HG02884 (cell line): ENCODE results near the gene MAN1A2.
"Not testable (repeated sequence)": the region's sequence is repeated elsewhere in the genome, so short reads cannot be mapped to it uniquely, and the experiment has no call there.

ENCODE experiments used
- ATAC-seq: cut with Tn5 transposase; IDR thresholded peaks from one replicate; pipeline ENCODE4 v1.9.1; 2021; ENCODE audit warnings: mild to moderate bottlenecking, moderate library complexity; ENCODE audit not compliant: unreplicated experiment

The MAN1A2 gene

DNA sequence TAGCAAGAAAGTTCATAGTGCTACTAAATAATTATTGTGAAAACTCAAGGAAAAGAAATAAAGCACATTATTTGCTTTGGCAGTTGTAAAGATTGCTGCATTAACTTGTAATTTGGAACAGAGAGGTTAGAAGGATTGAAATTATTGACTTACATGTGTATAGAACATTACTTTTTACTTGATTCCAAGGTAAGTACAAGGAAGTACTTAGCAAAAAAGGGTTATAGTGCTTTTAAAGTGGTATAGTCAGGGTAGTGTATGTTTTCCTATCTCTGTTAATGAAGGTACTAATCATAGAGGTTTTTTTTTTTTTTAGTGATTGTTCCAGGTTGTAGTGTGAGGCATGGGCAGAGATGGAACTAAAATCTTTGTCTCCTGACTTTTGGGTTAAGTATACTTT, 29.4 kb downstream of the MAN1A2 start:
- no peak for ATAC-seq

DNA sequence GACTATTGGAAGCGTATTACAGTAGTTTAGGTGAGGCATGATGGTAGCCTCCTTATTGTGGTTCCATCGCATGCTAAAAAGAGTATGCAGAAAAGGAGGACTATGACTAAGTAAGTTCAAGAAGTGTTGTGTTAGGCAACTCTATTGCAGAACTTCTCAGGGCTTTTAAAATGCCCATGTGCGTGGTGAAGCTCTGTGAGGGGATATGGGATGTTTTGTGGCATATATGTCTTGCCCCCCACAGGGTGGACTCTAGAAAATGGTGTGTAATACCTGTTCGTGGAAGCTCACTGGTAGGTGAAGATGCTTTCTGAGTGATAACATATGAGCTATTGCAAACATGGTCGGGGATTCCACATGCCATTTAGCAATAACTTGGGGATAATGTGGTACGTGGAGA, 31.7 kb downstream of the MAN1A2 start:
- no peak for ATAC-seq

DNA sequence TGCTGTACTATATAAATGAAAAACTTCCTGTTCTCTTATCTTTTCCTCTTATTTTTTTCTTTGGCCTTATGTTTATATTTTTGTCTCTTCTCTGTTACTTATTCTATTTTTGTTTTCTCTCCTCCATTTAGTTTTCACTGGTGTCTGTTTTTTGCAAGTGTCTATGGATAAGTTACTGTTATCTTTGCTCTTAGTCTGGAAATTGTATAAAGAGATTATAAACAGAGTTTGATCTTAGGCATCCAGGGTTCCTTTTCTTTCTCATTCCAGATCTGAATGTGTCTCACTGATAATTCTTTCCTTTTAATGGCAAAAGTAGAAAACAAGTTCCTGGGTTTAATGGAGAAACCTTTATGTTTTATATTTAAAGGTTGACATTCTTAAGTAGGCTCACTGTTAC, 34.5 kb downstream of the MAN1A2 start:
- ATAC-seq: no peak

DNA sequence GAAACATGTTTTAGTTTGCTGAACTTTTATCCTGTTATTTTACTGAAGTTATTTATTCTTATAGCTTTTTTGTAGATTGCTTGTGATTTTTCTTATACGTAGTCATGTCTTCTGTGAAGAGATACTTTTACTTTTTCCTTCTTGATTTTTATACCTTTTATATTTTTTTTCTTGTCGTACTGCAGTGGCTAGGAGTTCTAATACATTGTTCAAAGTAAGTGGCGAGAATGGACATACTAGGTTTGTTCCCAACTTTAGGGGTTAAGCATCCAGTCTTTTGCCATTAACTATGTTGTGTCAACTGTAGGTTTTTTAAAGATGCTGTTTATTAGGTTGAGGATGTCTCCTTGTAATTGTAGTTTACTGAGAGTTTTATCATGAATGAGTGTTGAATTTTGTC, 36.3 kb downstream of the MAN1A2 start:
- no peak for ATAC-seq

DNA sequence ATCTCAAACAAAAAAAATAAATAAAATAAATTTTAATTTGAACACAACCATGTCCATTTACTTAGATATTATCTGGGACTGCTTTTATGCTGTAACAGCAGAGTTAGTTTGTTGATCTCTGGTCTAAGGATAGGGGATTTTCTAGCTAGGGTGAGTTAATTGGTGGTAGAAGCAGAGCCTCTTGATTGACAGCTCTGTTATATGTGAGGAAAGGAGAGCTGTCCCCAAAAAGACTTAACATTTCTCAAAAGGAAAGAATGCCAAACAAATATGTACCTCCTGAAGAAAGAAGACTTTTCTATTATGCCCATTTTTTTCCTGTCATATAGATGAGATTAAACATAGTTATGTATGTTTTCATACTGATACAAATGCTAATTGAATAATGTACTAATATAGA, 37.8 kb downstream of the MAN1A2 start:
- ATAC-seq: no peak

DNA sequence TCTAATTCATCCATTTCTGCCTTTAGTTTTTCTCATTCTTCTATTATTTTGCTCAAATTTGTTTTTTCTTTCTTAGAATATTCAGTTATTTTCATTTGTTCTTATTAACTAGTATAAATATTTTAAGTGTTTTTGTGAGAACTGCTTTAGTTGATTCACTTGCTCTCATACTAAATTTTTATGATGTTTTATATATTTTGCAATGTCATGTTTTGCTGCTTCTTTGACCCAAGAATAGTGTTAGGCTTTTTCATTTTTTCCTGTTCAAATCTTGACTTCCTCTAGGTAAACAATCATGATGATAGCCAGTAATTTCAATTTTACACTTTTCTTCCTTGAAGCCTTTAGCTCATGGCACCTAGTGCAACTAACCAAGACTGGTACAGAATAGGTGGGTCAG, 45.2 kb downstream of the MAN1A2 start:
- ATAC-seq: no peak

DNA sequence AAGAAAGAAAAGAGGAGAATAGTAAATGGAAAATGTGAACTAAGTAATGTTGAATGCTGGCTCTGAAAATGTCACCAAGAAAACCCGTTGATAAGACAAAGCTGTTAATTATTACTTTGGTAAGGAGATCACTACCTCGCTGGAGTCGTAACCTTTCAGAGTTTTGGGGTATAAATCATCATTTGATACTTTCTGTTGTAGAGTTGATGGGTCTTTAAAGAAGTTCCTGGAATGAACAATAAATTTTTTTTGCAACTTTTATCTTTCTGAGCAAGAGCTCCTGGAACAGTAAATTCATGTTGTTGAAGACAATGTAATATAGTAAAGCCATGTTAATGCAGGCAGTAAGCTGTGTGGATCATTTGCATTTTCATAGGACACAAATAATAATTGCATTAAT, 46.2 kb downstream of the MAN1A2 start:
- no peak for ATAC-seq

DNA sequence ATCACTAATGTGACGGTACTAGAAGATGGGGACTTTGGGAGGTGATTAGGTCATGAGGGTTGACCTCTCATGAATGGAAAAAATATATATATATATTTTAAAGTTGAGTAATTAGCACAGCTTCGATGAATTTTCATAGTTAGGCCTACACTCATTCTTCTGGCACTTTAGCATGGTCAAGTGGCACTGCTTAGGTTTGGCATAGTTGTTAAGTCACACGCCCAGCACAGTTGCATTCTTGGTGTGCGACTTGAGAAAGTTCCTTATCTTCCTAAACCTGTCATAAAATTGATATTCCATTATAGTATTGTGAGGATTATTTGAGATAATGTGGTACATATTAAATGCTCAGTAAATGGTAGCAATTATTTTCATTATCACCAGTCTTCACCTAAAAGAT, 47.7 kb downstream of the MAN1A2 start:
- ATAC-seq: no peak

DNA sequence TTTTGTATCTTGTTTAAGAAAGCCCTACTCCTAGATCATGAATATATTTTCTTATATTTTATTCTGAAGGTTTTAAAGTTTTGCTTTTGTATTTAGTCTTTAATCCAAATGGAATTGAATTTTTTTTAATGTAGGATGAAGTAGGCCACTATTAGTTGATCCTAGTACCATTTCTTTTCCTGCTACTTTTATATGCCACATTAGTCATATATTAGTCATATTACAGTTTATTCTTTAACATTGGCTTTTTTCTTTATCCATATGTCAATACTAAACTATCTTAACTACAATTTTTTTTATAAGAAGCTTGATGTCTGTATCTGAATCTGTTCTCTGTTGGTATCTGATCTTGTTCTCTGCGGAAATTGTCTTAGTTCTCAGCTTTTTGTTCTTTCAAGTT, 48.8 kb downstream of the MAN1A2 start:
- no peak for ATAC-seq

DNA sequence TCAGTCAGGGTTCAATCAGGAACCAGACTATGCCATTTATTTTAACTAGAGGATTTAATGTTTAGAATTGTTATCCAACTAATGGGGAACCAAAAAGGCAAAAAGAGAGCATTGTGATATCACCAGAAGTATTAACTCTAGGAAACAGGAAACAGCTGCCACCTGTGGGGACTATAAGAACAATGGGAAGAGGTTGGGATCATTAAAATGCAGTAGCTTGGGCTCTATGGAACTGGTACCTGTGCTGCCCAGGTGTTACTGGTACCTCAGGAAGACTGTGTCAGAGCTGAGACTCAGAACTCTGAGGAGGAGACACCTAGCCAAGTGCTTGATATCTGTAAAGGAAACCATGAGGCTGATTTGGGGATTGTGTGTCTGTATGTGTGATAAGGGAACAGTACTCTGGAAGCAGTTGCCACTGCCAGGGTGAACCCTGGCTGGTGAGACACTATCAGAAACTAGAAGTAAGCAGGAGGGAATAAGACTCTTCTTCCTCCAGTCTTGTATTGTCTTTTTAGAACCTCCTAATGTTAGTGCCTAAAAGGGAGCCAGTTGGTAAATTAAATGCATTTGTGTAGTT, 49.4 kb downstream of the MAN1A2 start:
- ATAC-seq: no peak

DNA sequence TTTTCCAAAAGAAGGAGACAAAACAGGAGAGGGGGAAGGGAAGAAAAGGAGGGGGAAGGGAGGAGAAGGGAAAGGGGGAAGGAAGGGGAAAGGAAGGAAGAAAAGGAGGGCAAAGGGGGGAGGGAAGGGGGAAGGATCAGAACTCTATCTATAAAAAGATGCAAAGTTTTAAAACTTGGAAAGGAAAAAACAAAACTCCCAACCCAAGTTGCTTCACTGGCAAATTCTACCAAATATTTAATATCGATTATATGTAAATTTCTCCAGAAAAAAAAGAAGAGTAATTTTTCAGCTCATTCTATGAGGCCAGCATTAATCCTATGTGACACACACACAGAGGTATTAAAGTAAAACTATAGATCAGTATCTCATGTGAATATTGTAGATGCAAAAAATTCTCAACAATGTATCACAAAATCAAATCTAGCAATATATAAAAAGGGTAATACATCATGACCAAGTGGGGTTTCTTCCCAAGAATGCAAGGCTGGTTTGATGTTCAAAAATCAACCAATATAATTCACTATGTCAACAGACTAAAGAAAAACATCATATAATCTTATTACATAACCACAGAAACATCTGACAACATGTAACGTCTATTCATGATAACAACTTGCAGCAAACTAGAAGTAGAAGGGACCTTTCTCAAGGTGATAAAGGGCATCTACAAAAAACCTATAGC, 57.9 kb downstream of the MAN1A2 start:
- ATAC-seq: no peak

DNA sequence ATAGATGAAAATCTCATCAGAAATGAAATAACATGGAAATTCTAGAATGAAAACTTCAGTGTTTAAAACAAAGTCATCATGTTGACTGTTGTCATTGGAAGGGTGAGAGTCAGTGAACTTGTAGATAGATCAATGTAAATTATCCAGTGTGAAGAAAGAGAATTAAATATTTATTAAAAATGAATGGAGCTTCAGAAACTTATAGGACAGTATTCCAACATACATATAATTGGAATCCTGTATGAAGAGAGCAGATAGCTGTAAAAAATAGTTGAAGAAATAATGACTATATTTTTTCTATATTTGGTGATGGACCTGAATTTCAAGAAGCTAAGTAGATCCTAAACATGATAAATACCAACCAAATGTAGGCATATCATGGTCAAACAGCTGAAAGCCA, 60.0 kb downstream of the MAN1A2 start:
- ATAC-seq: no peak

DNA sequence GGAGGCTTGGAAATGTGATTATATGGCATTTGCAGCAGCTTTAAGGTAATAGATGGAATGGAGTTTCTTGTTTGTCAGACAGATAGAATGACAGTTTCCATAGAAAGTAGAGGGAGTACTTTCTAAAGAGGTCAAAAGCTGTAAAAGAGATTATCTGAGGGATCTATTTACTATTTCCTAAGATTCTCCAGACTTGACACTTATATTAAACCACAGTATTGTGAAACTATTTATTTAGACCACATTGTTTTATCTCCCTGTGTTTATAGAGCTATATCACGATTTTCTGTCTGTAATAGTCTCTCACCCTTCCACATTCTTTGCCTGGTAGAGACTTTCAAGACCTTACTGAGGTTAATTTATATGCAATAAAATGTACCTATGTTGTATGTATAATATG, 66.7 kb downstream of the MAN1A2 start:
- ATAC-seq: no peak

DNA sequence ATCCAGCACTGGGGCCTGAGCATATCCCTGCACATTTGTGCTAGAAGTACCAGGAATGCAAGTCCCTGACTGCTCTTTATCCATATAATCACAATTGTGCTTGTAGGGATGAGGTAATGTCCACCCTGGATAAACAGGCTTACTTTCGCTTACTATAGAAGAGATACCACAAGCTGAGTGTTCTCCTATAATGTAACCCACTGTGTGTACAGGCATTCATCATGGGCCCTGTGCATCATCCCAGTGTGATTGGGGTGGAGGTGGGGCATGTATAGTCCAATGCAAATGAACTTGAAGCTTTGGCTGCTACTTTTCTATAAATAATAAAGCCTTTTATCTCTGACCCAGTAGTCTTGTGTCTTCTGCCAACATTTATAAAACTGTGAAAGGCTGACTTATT, 69.3 kb downstream of the MAN1A2 start:
- ATAC-seq: no peak

DNA sequence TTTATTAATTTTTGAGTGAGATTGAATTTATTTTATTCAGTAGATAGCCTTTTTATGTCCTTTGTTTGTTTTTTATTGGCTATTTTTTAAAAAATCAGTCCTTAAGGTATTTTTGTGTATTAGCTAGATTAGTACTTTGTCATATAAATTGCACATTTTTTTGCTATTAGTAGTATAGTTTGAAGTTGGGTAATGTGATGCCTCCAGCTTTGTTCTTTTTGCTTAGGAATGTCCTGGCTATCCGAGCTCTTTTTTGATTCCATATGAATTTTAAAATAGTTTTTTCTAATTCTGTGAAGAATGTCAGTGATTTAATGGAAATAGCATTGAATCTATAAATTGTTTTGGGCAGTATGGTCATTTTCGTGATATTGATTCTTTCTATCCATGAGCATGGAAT, 80.4 kb downstream of the MAN1A2 start:
- ATAC-seq: no peak

DNA sequence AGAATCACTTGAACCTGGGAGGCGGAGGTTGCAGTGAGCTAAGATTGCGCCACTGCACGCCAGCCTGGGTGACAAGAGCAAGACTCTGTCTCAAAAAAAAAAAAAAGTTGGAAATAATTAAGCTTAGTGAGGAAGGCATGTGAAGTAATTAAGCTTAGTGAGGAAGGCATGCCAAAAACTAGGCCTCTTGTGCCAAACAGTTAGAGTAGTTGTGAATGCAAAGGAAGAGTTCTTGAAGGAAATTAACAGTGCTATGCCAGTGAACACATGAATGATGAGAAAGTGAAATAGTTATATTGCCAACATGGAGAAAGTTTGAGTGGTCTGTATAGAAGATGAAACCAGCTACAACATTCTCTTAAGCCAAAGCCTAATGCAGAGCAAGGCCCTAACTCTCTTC, 85.0 kb downstream of the MAN1A2 start:
- ATAC-seq: no peak

DNA sequence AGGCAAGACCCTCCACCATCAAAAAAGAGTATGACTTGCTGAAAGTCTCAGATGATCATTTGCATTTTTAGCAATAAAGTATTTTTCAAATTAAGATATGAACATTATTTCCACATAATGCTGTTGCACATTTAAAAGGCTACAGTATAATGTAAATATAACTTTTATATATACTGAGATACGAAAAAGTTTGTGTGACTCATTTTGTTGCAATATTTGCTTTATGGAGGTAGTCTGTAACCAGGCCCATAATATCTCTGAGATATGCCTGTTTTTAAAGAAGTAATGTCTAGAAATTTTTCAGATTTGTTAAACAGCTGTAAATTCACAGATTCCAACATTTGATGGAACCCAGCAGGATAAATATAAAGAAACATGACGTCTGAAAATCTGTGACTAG, 86.7 kb downstream of the MAN1A2 start:
- ATAC-seq: no peak

DNA sequence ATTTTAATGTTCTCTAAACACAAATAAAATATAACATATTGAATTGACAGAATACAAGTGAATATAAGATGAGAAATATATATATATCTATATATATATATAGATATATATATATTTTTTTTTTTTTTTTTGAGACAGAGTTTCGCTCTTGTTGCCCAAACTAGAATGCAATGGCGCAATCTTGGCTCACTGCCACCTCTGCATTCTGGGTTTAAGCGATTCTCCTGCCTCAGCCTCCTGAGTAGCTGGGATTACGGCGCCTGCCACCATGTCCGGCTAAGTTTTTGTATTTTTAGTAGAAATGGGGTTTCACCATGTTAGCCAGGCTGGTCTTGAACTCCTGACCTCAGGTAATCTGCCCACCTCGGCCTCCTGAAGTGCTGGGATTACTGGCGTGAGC, 91.2 kb downstream of the MAN1A2 start:
- ATAC-seq: not testable (repeated sequence)

DNA sequence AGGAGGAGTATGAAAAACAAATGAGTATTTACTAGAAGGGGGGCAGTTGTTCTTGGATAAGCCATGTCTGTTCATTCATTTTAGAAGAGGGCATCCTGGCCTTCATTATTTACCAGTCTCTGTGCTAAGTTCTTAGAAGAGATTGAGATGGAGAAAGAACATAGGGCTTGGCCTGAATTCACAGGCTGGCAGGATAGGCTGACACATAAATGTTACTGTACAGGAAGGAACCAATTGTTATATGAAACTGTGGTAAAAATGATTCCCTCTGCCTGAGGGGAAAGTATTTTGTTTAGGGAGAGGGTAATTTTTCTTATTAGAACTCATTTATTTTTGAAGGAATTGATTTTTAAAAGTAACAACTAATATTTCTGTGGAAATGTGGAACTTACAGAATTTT, 99.5 kb downstream of the MAN1A2 start:
- no peak for ATAC-seq

DNA sequence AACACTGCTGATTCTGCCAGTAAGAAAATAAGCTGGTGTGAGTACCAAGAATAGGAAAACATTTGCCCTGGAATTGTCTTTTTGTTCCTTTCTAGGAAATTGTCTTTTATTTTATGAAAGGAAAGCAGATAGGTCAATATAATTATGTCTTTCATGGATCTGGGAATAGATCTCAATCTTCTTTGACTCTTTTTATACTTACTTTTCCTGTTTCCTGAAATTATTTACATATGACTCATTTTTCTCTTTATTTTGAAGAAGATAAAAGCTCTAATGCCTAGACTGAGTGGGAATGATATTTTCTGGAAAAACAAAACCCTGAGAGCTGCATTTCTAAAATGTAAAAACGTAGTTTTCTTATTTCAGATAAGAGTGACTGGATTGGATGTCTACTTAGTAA, 100.1 kb downstream of the MAN1A2 start:
- no peak for ATAC-seq

DNA sequence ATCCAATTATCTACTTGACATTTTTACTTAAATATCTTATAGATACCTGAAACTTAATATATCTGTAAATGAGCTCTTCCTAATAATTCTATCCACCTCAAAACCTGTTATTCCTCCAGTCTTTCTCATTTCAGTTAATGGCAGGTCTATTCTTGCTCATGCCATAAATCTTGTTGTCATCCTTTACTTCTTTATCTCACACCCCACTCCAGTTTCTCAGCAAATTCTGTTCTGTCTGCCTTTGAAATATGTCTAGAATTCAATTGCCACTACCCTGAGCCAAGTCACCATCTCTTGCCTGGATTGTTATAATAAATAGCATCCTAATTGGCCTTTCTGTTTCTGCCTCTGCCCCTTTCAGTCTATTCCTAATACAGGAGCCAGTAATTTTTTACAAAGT, 105.8 kb downstream of the MAN1A2 start:
- no peak for ATAC-seq

DNA sequence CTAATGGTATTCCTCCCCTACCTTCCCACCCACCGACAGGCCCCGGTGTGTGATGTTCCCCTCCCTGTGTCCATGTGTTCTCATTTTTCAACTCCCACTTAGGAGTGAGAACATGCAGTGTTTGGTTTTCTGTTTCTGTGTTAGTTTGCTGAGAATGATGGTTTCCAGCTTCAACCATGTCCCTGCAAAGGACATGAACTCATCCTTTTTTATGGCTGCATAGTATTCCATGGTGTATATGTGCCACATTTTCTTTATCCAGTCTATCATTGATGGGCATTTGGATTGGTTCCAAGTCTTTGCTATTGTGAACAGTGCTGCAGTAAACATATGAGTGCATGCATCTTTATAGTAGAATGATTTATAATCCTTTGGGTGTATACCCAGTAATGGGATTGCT, 108.2 kb downstream of the MAN1A2 start:
- not testable (repeated sequence) for ATAC-seq

DNA sequence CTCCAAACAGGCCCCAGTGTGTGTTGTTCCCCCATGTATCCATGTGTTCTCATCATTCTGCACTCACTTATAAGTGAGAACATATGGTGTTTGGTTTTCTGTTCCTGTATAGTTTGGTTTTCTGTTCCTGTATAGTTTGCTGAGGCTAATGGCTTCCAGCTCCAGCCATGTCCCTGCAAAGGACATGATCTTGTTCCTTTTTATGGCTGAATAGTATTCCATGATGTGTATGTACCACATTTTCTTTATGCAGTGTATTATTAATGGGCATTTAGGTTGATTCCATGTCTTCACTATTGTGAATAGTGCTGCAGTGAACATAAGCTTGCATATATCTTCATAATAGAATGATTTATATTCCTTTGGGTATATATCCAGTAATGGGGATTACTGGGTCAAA, 111.8 kb downstream of the MAN1A2 start:
- ATAC-seq: no peak
